GM06990 (cell line): ENCODE data around the gene RASSF5.
A peak's percentile ranks its signal among the peaks of the same experiment; 100 is the strongest.

Source experiments
- DNase-seq: peaks from one replicate; pipeline ENCODE4 v3.0.0-alpha.2; 2011; ENCODE audit not compliant: insufficient read length; ENCODE audit errors: extremely low read depth
- H3K27me3 ChIP-seq: replicated peaks from 2 replicates; pipeline ENCODE4 v1.6.0; 2011; ENCODE audit warnings: low read length; ENCODE audit not compliant: control insufficient read depth, insufficient read depth
- H3K36me3 ChIP-seq: 2 replicates; pipeline ENCODE4 v1.5.1; 2011; ENCODE audit warnings: low read length; ENCODE audit not compliant: control insufficient read depth, insufficient read depth
- H3K4me3 ChIP-seq: replicated peaks from 2 replicates; pipeline ENCODE4 v1.5.1; 2011; ENCODE audit warnings: low read depth, mild to moderate bottlenecking, control low read depth, low read length
- CTCF ChIP-seq: IDR thresholded peaks from 2 replicates; pipeline ENCODE4 v1.5.1; 2011; ENCODE audit warnings: low read length, control low read depth, mild to moderate bottlenecking, inconsistent platforms; ENCODE audit not compliant: insufficient read depth, poor library complexity, severe bottlenecking

RASSF5 gene

GRCh38 chr1:206582971-206583706 lies 75.8 kb downstream of the RASSF5 start:
- DNase-seq, result no peak
- H3K27me3 ChIP-seq, result no peaks in the 10 kb centered on the region
- H3K36me3 ChIP-seq, result peaks cover 28% of the 10 kb centered on the region
- H3K4me3 ChIP-seq, result no peak overlapping the region
- no peak for TF ChIP-seq CTCF

- peak; percentile 92 for TF ChIP-seq CTCF
- H3K27me3 ChIP-seq, result no peaks in the 10 kb centered on the region
- H3K36me3 ChIP-seq, result peaks cover 29% of the 10 kb centered on the region
- H3K4me3 ChIP-seq, result no peak overlapping the region
- no peak for DNase-seq
Measured at GRCh38 chr1:206583707-206584648, 76.6 kb downstream of the RASSF5 start.

GRCh38 chr1:206584683-206585082 lies 77.4 kb downstream of the RASSF5 start:
- H3K36me3 ChIP-seq, result peaks cover 29% of the 10 kb centered on the region
- DNase-seq, result no peak
- no peak overlapping the region for H3K4me3 ChIP-seq
- no peaks in the 10 kb centered on the region for H3K27me3 ChIP-seq
- TF ChIP-seq CTCF, result no peak

- no peak overlapping the region for H3K4me3 ChIP-seq
- no peak for DNase-seq
- no peaks in the 10 kb centered on the region for H3K27me3 ChIP-seq
- no peak for TF ChIP-seq CTCF
- H3K36me3 ChIP-seq, result peaks cover 31% of the 10 kb centered on the region
Measured at GRCh38 chr1:206586501-206587445, 79.4 kb downstream of the RASSF5 start.

GRCh38 chr1:206587904-206588303 lies 80.6 kb downstream of the RASSF5 start:
- DNase-seq, result no peak
- Histone ChIP-seq H3K4me3 (no peak overlapping the region), H3K36me3 (peaks cover 37% of the 10 kb centered on the region), H3K27me3 (no peaks in the 10 kb centered on the region)
- TF ChIP-seq CTCF, result no peak
